ENCODE data around the gene TMEM213. TPM values are rescaled to one million over a fixed set of nuclear protein-coding genes. Genes with fewer than 3 reads are reported as not detected.

Gene TMEM213
- total and polyA plus RNA-seq, 2 of the 8 experiments (the other 6 are each of a cell fraction or from before 2014, with no cell fraction given): 0.21 to 0.67 TPM

- Histone ChIP-seq H4K20me1 (replicated peaks in 1 of 2; ENCODE audit: control insufficient read depth in 1 of 2, insufficient read depth in 2 of 2, low read length in 2 of 2) (no peaks in the 10 kb centered on the region), H4K5ac (ENCODE audit: insufficient read length, low read depth, low read length) (no peak overlapping the region), H3K4ac (replicated peaks; ENCODE audit: insufficient read length, low read depth, low read length) (no peak overlapping the region), H3K36me3 (ENCODE audit: control insufficient read depth in 2 of 4, insufficient read depth in 4 of 4, low read length in 3 of 4) (peaks cover 2 to 23% (median 9%) of the 10 kb centered on the region in 4 experiments; a peak in 7 of 8 replicates), H3K14ac (ENCODE audit: insufficient read length) (no peak overlapping the region), H4K8ac (ENCODE audit: extremely low read depth, insufficient read depth, low read length) (no peak overlapping the region), H4K91ac (replicated peaks; ENCODE audit: insufficient read length, low read length) (no peak overlapping the region), H3K79me2 (ENCODE audit: control insufficient read depth in 1 of 2, insufficient read depth in 2 of 2, low read length in 2 of 2) (no peaks in the 10 kb centered on the region), H3K56ac (replicated peaks; ENCODE audit: insufficient read length, low read depth, low read length) (no peak overlapping the region), H2BK20ac (ENCODE audit: low read length) (no peak overlapping the region), H2BK15ac (ENCODE audit: low read length) (no peak overlapping the region), H3K79me1 (ENCODE audit: low read depth, low read length) (no peaks in the 10 kb centered on the region), H3K4me1 (replicated peaks in 1 of 4; ENCODE audit: control insufficient read depth in 3 of 4, insufficient read depth in 4 of 4, low read length in 3 of 4) (peaks cover 3 to 9% (median 8%) of the 10 kb centered on the region in 4 experiments; a peak in 5 of 7 replicates), H3K9me3 (ENCODE audit: insufficient read depth in 2 of 2, low read depth in 1 of 2, low read length in 1 of 2) (peaks cover 0 to 3% of the 10 kb centered on the region in 2 experiments; a peak in 1 of 4 replicates), H3K27me3 (replicated peaks in 1 of 4; ENCODE audit: control insufficient read depth in 3 of 4, extremely low read depth in 1 of 4, insufficient read depth in 3 of 4, low read length in 3 of 4) (no peaks in the 10 kb centered on the region), H3K4me2 (ENCODE audit: insufficient read depth in 1 of 2, low read depth in 2 of 2, low read length in 2 of 2) (no peak overlapping the region), H2BK5ac (ENCODE audit: low read depth, low read length) (no peak overlapping the region), H3K23me2 (ENCODE audit: low read depth, low read length) (no peaks in the 10 kb centered on the region), H3K23ac (ENCODE audit: insufficient read length) (no peak overlapping the region), H3K18ac (ENCODE audit: extremely low read depth, low read length) (no peak overlapping the region), H2AFZ (ENCODE audit: low read length) (no peak overlapping the region), H2AK5ac (ENCODE audit: low read depth, low read length) (no peak overlapping the region), H3K27ac (ENCODE audit: low read depth, low read length) (no peak overlapping the region), H3K4me3 (ENCODE audit: extremely low read depth in 1 of 4, insufficient read depth in 2 of 4, low read depth in 3 of 4, low read length in 4 of 4) (no peak overlapping the region), H3K9ac (replicated peaks in 1 of 4; ENCODE audit: extremely low read depth in 1 of 4, low read depth in 3 of 4, low read length in 3 of 4) (no peak overlapping the region), H2BK12ac (ENCODE audit: low read depth, low read length) (no peak overlapping the region), H2BK120ac (replicated peaks; ENCODE audit: low read depth, low read length) (no peak overlapping the region)
- DNase-seq (ENCODE audit: low read depth in 1 of 2, low spot score in 2 of 2) (no peak), FAIRE-seq (no peak)
- ChIA-PET POLR2A (ENCODE audit: partially characterized antibody) (no interaction called here), CTCF (ENCODE audit: partially characterized antibody) (no interaction called here)
- 96% methylated on average over 5 of the region's 5 CpGs; no CpG with 5 or more reads in 1 of the 2 experiments for WGBS, 2 experiments (ENCODE audit: extremely low coverage in 1 of 2, insufficient coverage in 1 of 2, insufficient read length in 1 of 2, insufficient replicate concordance in 2 of 2, low coverage in 1 of 2, low lambda C conversion rate in 2 of 2, missing lambda C conversion rate in 1 of 2)
- peak; percentile 76; the same call in 1 of the 2 replicates for TF ChIP-seq KDM1A (IDR thresholded peaks at IDR 0.05; ENCODE audit: borderline replicate concordance, low read length)
- TF ChIP-seq EZH2 (IDR thresholded peaks at IDR 0.05; ENCODE audit: low read depth, low read length, severe bottlenecking): no peak
These were observed 51.9 kb downstream of the TMEM213 start for GRCh38 chr7:138849701-138850100.

Measured in H1 (cell line).